ENCODE measurements around the gene RPL27.
"Not testable (repeated sequence)": the region's sequence is repeated elsewhere in the genome, so short reads cannot be mapped to it uniquely, and the experiment has no call there.

RPL27 gene

DNA sequence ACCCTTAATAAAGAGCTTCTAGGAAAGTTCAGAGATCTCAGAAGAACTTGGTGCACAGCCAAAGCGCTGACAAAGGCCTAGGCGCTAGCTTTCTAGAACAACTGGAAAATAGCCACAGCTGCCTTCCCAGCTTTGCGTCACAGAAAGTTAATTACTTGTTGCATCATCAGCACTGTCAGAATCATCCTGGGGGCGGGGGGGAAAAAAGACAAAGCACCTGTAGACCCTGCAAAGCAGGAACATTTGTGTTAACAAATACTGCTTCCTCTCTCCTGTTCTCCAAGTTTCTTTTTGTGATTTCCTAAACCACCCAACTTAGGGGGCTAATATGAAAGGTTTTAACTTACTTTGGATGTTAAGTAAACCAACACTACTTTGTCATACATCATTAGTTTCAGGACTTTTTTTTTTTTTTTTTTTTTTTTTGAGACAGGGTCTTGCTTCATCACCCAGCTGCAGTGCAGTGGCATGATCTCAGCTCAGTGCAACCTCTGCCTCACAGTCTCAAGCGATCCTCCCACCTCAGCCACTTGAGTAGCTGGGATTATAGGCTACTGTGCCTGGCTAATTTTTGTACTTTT, 29.1 kb upstream of the RPL27 start:
- in situ Hi-C loops (cut with MboI; ENCODE audit: low pct_unique_long_range_greater_than_20kb, low sequenced_read_pairs, unreplicated experiment) = no loop called here
- no peak for DNase-seq (ENCODE audit: low spot score)
- TF ChIP-seq CTCF (IDR thresholded peaks at IDR 0.05; ENCODE audit: extremely low read depth, insufficient read depth, missing control alignments) = no peak

- TF ChIP-seq CTCF (IDR thresholded peaks at IDR 0.05; ENCODE audit: extremely low read depth, insufficient read depth, missing control alignments) = no peak
- no peak for DNase-seq (ENCODE audit: low spot score)
- in situ Hi-C loops (cut with MboI; ENCODE audit: low pct_unique_long_range_greater_than_20kb, low sequenced_read_pairs, unreplicated experiment) = no loop called here
Measured at GRCh38 chr17:42971589-42971988, 26.6 kb upstream of the RPL27 start.

- in situ Hi-C loops (cut with MboI; ENCODE audit: low pct_unique_long_range_greater_than_20kb, low sequenced_read_pairs, unreplicated experiment) = not testable (repeated sequence)
Measured at GRCh38 chr17:42973323-42973722, 24.9 kb upstream of the RPL27 start.

GRCh38 chr17:42975265-42975664, 23.0 kb upstream of the RPL27 start:
- in situ Hi-C loops (cut with MboI; ENCODE audit: low pct_unique_long_range_greater_than_20kb, low sequenced_read_pairs, unreplicated experiment) = no loop called here
- DNase-seq (ENCODE audit: low spot score) = no peak
- no peak for TF ChIP-seq CTCF (IDR thresholded peaks at IDR 0.05; ENCODE audit: extremely low read depth, insufficient read depth, missing control alignments)

More at GRCh38 chr17:42973323-42973722, 24.9 kb upstream of the RPL27 start:
- not testable (repeated sequence) for DNase-seq (ENCODE audit: low spot score)

GRCh38 chr17:42975701-42976100, 22.5 kb upstream of the RPL27 start:
- in situ Hi-C loops (cut with MboI; ENCODE audit: low pct_unique_long_range_greater_than_20kb, low sequenced_read_pairs, unreplicated experiment); DNase-seq (ENCODE audit: low spot score): not testable (repeated sequence)

DNA sequence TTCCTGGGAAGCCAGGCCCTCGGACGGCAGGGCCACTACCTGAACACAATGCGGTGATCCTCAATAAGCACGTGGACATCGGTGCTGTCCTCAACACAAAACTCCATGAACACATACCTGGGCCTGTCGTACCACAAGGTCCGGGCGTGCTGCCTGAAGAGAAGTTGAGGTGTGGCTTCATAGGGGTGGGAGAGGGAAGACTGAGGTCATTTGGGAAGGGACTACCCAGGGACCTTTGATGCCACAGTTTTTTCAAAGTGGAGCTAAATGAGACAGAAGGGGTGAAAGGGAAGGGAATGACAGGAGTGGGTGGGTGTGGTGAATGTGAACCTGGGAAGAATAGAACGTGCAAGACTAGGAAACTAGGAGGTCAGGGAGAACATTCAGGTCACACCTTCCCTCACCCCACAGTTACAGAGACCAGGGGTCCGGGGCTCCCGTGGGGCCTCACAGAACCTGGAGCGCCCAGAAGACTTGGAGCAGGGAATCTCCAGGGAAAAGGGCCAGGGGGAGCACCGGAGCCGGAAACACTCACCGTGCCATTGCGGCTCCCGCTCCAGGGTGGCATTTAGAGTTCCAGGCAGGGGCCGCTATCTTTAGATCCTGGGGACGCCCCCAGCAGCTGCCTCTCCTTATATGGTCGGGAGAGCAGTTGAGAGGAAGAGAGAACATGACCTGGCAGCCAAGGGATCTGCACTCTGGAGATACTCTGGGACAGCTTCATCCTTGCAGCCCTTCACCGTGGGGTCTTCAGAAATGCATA, 18.5 kb upstream of the RPL27 start, which contains the start of gene PTGES3L:
Gene PTGES3L (minus strand): TSS at position 570 of the 763 bp plus-strand sequence. CDS start 27 bp downstream, at position 543.
- in situ Hi-C loops (cut with MboI; ENCODE audit: low pct_unique_long_range_greater_than_20kb, low sequenced_read_pairs, unreplicated experiment) = no loop called here
- TF ChIP-seq CTCF (IDR thresholded peaks at IDR 0.05; ENCODE audit: extremely low read depth, insufficient read depth, missing control alignments) = no peak
- DNase-seq (ENCODE audit: low spot score) = peak; percentile 82

- peak; percentile 97 for DNase-seq (ENCODE audit: low spot score)
- in situ Hi-C loops (cut with MboI; ENCODE audit: low pct_unique_long_range_greater_than_20kb, low sequenced_read_pairs, unreplicated experiment) = no loop called here
- TF ChIP-seq CTCF (IDR thresholded peaks at IDR 0.05; ENCODE audit: extremely low read depth, insufficient read depth, missing control alignments) = no peak
Measured at GRCh38 chr17:42980274-42980765, 17.9 kb upstream of the RPL27 start, which contains the start of gene RUNDC1. Gene RUNDC1 (plus strand): TSS chr17:42980565. CDS start chr17:42980577, 12 bp downstream.

Measured in GM13977 (cell line).